ENCODE measurements around the gene MISP. TPM values are rescaled to one million over a fixed set of nuclear protein-coding genes. Genes with fewer than 3 reads are reported as not detected.
A peak's percentile ranks its signal among the peaks of the same experiment; 100 is the strongest.

Gene MISP
- polyA plus RNA-seq, 2 of the 4 experiments (the other 2 are of a cell fraction), result 46.5 to 62.7 TPM

- H3K27ac ChIP-seq, result peak overlapping the region in 1 of 2 experiments; percentile 99; a peak in 3 of 6 replicates
- no peak overlapping the region for H3K4me3 ChIP-seq
- peaks cover 12% of the 10 kb centered on the region; the same call in 2 of the 3 replicates for H3K4me1 ChIP-seq
- no peak overlapping the region for H3K4me2 ChIP-seq
- CTCF ChIA-PET, result interaction anchor here (2.0 kb wide), 1 partner anchor 14 kb away, joined by 5 read pairs; no protein-coding TSS in a partner anchor
- ATAC-seq, result no peak
- POLR2A ChIA-PET, result no interaction called here
- no peak for FAIRE-seq
- peaks cover 22% of the 10 kb centered on the region for H3K9me3 ChIP-seq
- DNase-seq (ENCODE audit: low read depth in 1 of 2, low spot score in 1 of 2), result no peak
- WGBS (ENCODE audit: missing lambda C conversion rate), result 100% methylated on average over 1 of the region's 14 CpGs
- no peak for TF ChIP-seq SREBF2 (IDR thresholded peaks at IDR 0.05)
- no peak for TF ChIP-seq FOSB (CRISPR knock-in tag; IDR thresholded peaks at IDR 0.05)
- TF ChIP-seq CBX8 (IDR thresholded peaks at IDR 0.05), result no peak
- TF ChIP-seq FOSL2 (IDR thresholded peaks at IDR 0.05), result no peak
- TF ChIP-seq FOSL2 (CRISPR knock-in tag; IDR thresholded peaks at IDR 0.05), result no peak
- TF ChIP-seq HDAC2 (IDR thresholded peaks at IDR 0.05), result no peak
- no peak for TF ChIP-seq SMC3 (IDR thresholded peaks at IDR 0.05)
- TF ChIP-seq RAD21 (conservative IDR thresholded peaks at IDR 0.05 in 1 of 2, IDR thresholded peaks at IDR 0.05 in 1 of 2), result no peak
- no peak for TF ChIP-seq FOXS1 (CRISPR knock-in tag; IDR thresholded peaks at IDR 0.05)
- TF ChIP-seq KDM1A (IDR thresholded peaks at IDR 0.05; ENCODE audit: low read depth), result no peak
- no peak for TF ChIP-seq E2F6 (IDR thresholded peaks at IDR 0.05; ENCODE audit: borderline replicate concordance, low read depth)
- no peak for TF ChIP-seq HOXB13 (CRISPR knock-in tag; IDR thresholded peaks at IDR 0.05; ENCODE audit: low read depth)
- no peak for TF ChIP-seq BCL3 (IDR thresholded peaks at IDR 0.05)
- TF ChIP-seq POLR2AphosphoS2 (conservative IDR thresholded peaks at IDR 0.05; ENCODE audit: low read length), result no peak
- no peak for TF ChIP-seq JUN (IDR thresholded peaks at IDR 0.05)
- TF ChIP-seq CEBPB (IDR thresholded peaks at IDR 0.05), result no peak
These were observed 2.7 kb upstream of the MISP start for GRCh38 chr19:748274-748598.

- FAIRE-seq, result no peak
- no peak for TF ChIP-seq CBX2 (IDR thresholded peaks at IDR 0.05; ENCODE audit: borderline replicate concordance, low read depth)
- no peak for TF ChIP-seq ZC3H11A (IDR thresholded peaks at IDR 0.05)
- TF ChIP-seq CBX8 (IDR thresholded peaks at IDR 0.05), result no peak
- TF ChIP-seq, protein P1, sequence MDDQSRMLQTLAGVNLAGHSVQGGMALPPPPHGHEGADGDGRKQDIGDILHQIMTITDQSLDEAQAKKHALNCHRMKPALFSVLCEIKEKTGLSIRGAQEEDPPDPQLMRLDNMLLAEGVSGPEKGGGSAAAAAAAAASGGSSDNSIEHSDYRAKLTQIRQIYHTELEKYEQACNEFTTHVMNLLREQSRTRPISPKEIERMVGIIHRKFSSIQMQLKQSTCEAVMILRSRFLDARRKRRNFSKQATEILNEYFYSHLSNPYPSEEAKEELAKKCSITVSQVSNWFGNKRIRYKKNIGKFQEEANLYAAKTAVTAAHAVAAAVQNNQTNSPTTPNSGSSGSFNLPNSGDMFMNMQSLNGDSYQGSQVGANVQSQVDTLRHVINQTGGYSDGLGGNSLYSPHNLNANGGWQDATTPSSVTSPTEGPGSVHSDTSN (IDR thresholded peaks at IDR 0.05), result no peak
- TF ChIP-seq EHF (CRISPR knock-in tag; IDR thresholded peaks at IDR 0.05), result no peak
- TF ChIP-seq JUNB (IDR thresholded peaks at IDR 0.05), result no peak
- Histone ChIP-seq H3K4me3 (no peak overlapping the region), H3K4me1 (peaks cover 27% of the 10 kb centered on the region), H3K4me2 (no peak overlapping the region), H3K9me3 (peaks cover 16% of the 10 kb centered on the region; the same call in 2 of the 3 replicates), H3K27ac (peak overlapping the region; percentile 99 to 100)
- ATAC-seq, result no peak
- CTCF ChIA-PET, result interaction anchor here (1.4 to 4.1 kb wide), 3 partner anchors 9 to 15 kb away, joined by 5 to 23 read pairs (median 5); no protein-coding TSS in a partner anchor
- POLR2A ChIA-PET, result no interaction called here
- 80% methylated on average over 10 of the region's 14 CpGs for WGBS (ENCODE audit: missing lambda C conversion rate)
- DNase-seq (ENCODE audit: low read depth in 1 of 2, low spot score in 1 of 2), result no peak
These were observed 1.1 kb upstream of the MISP start for GRCh38 chr19:749811-750210.

DNA sequence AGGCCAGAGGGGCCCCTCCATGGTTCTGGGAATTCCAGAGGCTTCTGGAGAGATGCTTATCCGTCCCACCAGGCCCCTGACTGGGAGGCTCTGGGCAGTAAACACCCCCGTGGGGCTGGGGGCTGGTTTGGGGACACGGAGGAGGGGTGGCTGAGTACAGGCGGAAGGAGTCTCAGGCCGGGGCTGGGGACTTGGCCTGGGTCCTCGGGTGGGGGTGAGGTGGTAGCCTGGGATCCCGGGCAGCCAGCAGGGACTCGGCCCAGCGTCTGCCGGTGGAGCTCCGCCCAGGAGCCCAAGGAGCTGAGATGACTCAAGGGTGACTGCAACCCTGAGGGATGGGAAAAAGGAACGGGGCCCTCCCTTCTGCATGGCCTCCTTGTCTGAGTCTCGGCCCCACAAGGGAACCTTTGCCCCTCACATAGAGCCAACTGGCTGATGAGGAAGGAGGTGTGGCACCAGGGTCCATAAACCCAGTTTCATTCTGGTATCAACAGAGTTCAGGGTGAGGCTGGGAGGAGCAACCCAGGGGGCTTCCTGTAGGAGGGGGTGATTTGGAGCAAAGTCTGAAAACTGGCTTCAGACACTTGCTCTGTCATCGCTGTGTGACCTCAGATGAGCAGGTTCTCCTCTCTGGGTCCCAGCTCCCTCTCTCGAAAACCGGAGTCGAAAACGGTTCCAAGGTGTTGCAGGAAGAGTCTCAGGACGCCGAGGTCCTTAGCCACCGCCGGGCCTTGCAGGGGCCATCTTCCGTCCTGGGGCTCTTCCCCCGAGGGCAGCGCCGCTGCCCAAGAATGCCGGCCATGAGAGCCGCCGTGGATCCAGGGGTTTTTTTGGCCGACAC is 809 bp downstream of the MISP start:
- peaks cover 33% of the 10 kb centered on the region for H3K4me1 ChIP-seq
- DNase-seq (ENCODE audit: low read depth in 1 of 2, low spot score in 1 of 2), result peak; percentile 84 to 90
- ChIA-PET POLR2A (interaction anchor here (0.5 to 2.6 kb wide), 12 partner anchors 10 to 517 kb away, joined by 3 to 26 read pairs (median 9); partner anchors contain the start of genes CIRBP and FSTL3), CTCF (interaction anchor here (1.0 to 4.1 kb wide), 4 partner anchors 11 to 105 kb away, joined by 4 to 23 read pairs (median 11); no protein-coding TSS in a partner anchor)
- 0% methylated on average over 3 of the region's 30 CpGs for WGBS (ENCODE audit: missing lambda C conversion rate)
- peak; percentile 73 to 74 for ATAC-seq
- peak overlapping the region; percentile 99 to 100 for H3K27ac ChIP-seq
- peaks cover 18% of the 10 kb centered on the region; the same call in 2 of the 3 replicates for H3K9me3 ChIP-seq
- FAIRE-seq, result no peak
- peak overlapping the region; percentile 89 for H3K4me3 ChIP-seq
- H3K4me2 ChIP-seq, result peak overlapping the region; percentile 91
- TF ChIP-seq BCL3 (IDR thresholded peaks at IDR 0.05) (no peak), EP300 (IDR thresholded peaks at IDR 0.05) (no peak), HDAC2 (IDR thresholded peaks at IDR 0.05) (no peak), CBX8 (IDR thresholded peaks at IDR 0.05) (no peak), RAD21 (conservative IDR thresholded peaks at IDR 0.05 in 1 of 2, IDR thresholded peaks at IDR 0.05 in 1 of 2) (no peak), HEYL (CRISPR knock-in tag; IDR thresholded peaks at IDR 0.05) (no peak)
- TF ChIP-seq, protein P1 (IDR thresholded peaks at IDR 0.05), result 0 out of 2 replicates have a peak, but pooled peaks have one; percentile 31
- TF ChIP-seq, protein P2, sequence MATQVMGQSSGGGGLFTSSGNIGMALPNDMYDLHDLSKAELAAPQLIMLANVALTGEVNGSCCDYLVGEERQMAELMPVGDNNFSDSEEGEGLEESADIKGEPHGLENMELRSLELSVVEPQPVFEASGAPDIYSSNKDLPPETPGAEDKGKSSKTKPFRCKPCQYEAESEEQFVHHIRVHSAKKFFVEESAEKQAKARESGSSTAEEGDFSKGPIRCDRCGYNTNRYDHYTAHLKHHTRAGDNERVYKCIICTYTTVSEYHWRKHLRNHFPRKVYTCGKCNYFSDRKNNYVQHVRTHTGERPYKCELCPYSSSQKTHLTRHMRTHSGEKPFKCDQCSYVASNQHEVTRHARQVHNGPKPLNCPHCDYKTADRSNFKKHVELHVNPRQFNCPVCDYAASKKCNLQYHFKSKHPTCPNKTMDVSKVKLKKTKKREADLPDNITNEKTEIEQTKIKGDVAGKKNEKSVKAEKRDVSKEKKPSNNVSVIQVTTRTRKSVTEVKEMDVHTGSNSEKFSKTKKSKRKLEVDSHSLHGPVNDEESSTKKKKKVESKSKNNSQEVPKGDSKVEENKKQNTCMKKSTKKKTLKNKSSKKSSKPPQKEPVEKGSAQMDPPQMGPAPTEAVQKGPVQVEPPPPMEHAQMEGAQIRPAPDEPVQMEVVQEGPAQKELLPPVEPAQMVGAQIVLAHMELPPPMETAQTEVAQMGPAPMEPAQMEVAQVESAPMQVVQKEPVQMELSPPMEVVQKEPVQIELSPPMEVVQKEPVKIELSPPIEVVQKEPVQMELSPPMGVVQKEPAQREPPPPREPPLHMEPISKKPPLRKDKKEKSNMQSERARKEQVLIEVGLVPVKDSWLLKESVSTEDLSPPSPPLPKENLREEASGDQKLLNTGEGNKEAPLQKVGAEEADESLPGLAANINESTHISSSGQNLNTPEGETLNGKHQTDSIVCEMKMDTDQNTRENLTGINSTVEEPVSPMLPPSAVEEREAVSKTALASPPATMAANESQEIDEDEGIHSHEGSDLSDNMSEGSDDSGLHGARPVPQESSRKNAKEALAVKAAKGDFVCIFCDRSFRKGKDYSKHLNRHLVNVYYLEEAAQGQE (IDR thresholded peaks at IDR 0.05), result no peak
